Ovary (tissue), 9 donors: Measurements from ENCODE around the gene LRP10. TPM values are rescaled to one million over a fixed set of nuclear protein-coding genes. Genes with fewer than 3 reads are reported as not detected.
A peak's percentile ranks its signal among the peaks of the same experiment; 100 is the strongest.

Source experiments
- DNase-seq, 5 donors: peaks; one replicate each; pipeline ENCODE4 v3.0.0-alpha.2; 2019 to 2020
- H3K27ac ChIP-seq, 2 donors: fragments of 200-600 bp; one replicate each; pipeline versions ENCODE4 v1.5.1 to v1.8.0; 2019 to 2022
- H3K27me3 ChIP-seq: fragments of 200-600 bp; one replicate; pipeline ENCODE4 v1.8.0; 2022
- H3K36me3 ChIP-seq: fragments of 200-600 bp; sonication (generic); one replicate; pipeline ENCODE4 v1.5.1; 2019
- H3K4me1 ChIP-seq: one replicate; pipeline ENCODE4 v1.8.1; 2013; ENCODE audit warnings: mild to moderate bottlenecking, moderate library complexity; ENCODE audit not compliant: insufficient read depth
- H3K4me3 ChIP-seq: fragments of 200-600 bp; sonication (generic); one replicate; pipeline ENCODE4 v1.5.1; 2017
- H3K9me3 ChIP-seq, 2 donors: fragments of 200-600 bp in 1 of 2; sonication (generic) in 1 of 2; one replicate each; pipeline versions ENCODE4 v1.5.1 to v1.8.1; 2013 to 2019; ENCODE audit warnings: mild to moderate bottlenecking in 1 of 2, moderate library complexity in 1 of 2
- CTCF ChIP-seq, 3 donors: fragments of 450-650 bp in 2 of 3; fragments of 200-600 bp in 1 of 3; IDR thresholded peaks; one replicate each; pipeline versions ENCODE4 v1.5.1 to v1.8.0; 2016 to 2022; ENCODE audit warnings: antibody characterized with exemption in 3 of 3, mild to moderate bottlenecking in 1 of 3
- EP300 ChIP-seq: sonication (generic); formaldehyde crosslinking; IDR thresholded peaks from one replicate; pipeline ENCODE4 v1.6.1; 2017; ENCODE audit warnings: antibody characterized with exemption
- POLR2A ChIP-seq: fragments of 450-650 bp; IDR thresholded peaks from one replicate; pipeline ENCODE4 v1.6.1; 2017; ENCODE audit warnings: antibody characterized with exemption, mild to moderate bottlenecking, moderate library complexity
- WGBS, 3 donors: extraction: QIAGEN DNeasy Blood & Tissue Kit in 1 of 3; methylation state at CpG; one replicate each; pipeline versions ENCODE4 v1.1.5 to v1.1.7; 2013 to 2017; 5-methylcytosine and 5-hydroxymethylcytosine counted together
- intact Hi-C, 4 donors: fragments of 100-400 bp; cut with DNase I; formaldehyde crosslinking; loops; one replicate each; pipeline versions ENCODE4 v1.11.0 to v1.15.1; 2022 to 2023
- polyA plus RNA-seq, 2 donors: library from polyadenylated mRNA; stranded (reverse); fragments of 200-250 nt in 1 of 2; fragments of 350-450 nt in 1 of 2; fragmentation: Illumina TruSeq in 1 of 2; extraction: RNeasy Lipid Tissue Mini Kit (QIAGEN cat#74804) in 1 of 2; gene quantifications; one replicate each; pipeline ENCODE4 v1.2.3, GENCODE V29; 2013 to 2014
- total RNA-seq, 7 donors: library from RNA; depleted of rRNA in 2 of 7; stranded (reverse); fragments of >200 nt in 2 of 7; fragmentation: NEBNext Ultra II Directional in 3 of 7; extraction: Animal tissue kit (Norgen Biotek cat#: 25700) in 3 of 7; gene quantifications; one replicate each; pipeline versions ENCODE4 v1.1.0 to v1.2.4, GENCODE V29; 2016 to 2023
- donor health status: DM: no; HTN: no; CAD: no; lungs with moderate emphysema.
- donor health status: DM: no; HTN: no; CAD: no.
- donor health status: Bipolar disorder and iron deficiency.
- donor health status: DM: yes; HTN: yes; CAD: no.
- donor health status: DM: no; HTN: no; CAD: no.
- donor health status: DM: yes; HTN: yes; CAD: no.

Gene LRP10
- total and polyA plus RNA-seq, 9 donors = 32.4 to 122 (median 94.0) TPM

DNA sequence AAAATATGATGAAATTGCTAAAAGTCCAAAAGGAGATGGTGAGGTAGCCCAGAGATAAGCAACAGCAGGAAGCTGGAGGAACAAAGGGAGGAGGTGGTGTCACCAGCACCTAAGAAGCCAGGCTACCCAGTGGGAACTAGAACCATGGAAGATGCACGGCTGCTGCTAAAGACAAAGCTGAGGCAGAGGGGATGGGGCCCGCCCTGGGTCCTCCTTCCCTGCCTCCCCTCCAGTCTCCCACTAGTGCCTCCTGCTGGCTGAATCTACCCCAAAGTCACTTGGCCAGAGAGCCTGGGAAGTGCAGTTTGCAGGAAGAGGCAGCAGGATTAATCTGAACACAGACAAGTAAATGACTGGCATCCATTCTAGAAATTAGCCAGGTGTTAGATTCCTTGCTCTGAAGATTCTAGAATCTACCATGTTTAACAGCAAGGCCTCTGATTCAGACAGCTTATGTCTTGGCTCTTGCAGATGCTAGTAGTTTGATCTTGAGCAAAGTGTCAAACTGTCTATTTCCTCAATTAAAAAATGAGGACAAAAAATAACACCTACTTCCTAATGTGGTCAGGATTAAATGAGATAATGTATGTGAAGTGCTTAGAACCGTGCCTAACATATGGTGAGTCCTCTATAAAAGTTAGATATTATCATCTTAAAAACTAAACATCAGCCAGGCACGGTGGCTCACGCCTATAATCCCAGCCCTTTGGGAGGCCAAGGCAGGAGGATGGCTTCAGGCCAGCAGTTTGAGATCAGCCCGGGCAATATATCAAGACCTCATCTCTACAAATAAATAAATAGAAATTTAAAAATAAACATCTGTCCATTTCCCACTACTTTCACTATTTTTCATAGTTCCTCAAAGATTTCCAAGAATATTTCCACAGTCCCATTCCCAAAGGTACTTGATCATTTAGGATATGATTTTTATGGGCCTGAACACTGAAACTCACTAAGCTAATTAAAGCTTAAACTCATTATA is 5.8 kb upstream of the LRP10 start:
- 35 to 46% (median 42%) methylated on average over 6 of the region's 6 CpGs for WGBS, 3 donors
- no peaks in the 10 kb centered on the region for H3K27me3 ChIP-seq
- H3K4me3 ChIP-seq = no peak overlapping the region
- peaks cover 1% of the 10 kb centered on the region for H3K4me1 ChIP-seq
- DNase-seq = peak in 1 of 5 donors; percentile 26
- TF ChIP-seq EP300 (no peak), CTCF (IDR thresholded peaks at IDR 0.05) (no peak), POLR2A (no peak)
- intact Hi-C loops = no loop called here
- H3K36me3 ChIP-seq = no peaks in the 10 kb centered on the region
- H3K27ac ChIP-seq = no peak overlapping the region
- H3K9me3 ChIP-seq = no peaks in the 10 kb centered on the region

DNA sequence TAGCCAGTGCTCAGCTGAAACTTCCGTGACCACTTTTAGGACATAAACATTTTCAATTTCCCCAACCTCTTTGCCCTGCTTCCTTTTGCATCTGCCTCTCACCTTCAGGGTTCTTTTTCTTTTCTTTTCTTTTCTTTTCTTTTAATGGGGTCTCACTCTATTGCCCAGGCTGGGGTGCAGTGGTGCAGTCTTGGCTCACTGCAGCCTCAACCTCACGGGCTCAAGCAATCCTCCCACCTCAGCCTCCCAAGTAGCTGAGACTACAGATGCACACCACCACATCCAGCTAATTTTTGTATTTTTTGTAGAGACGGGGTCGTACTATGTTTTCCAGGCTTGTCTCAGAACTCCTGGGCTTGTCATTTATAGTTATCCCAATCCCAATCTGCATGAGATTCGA is 4.7 kb upstream of the LRP10 start:
- 94 to 95% (median 94%) methylated on average over 5 of the region's 5 CpGs for WGBS, 3 donors
- TF ChIP-seq CTCF (IDR thresholded peaks at IDR 0.05) (no peak), POLR2A (no peak), EP300 (no peak)
- Histone ChIP-seq H3K36me3 (no peaks in the 10 kb centered on the region), H3K9me3 (no peaks in the 10 kb centered on the region), H3K4me1 (peaks cover 1% of the 10 kb centered on the region), H3K27ac (no peak overlapping the region), H3K27me3 (no peaks in the 10 kb centered on the region), H3K4me3 (no peak overlapping the region)
- intact Hi-C loops = no loop called here
- no peak for DNase-seq

GRCh38 chr14:22870811-22871223 is 723 bp upstream of the LRP10 start:
- no peak for DNase-seq
- H3K4me3 ChIP-seq = peak overlapping the region; percentile 86
- no peaks in the 10 kb centered on the region for H3K9me3 ChIP-seq
- intact Hi-C loops = loop anchor here in 2 of 4 donors (5.0 to 10.0 kb wide), 2 partner anchors 114 to 116 kb away; partner anchors contain the start of gene AJUBA (in 1 of the 2)
- H3K4me1 ChIP-seq = peaks cover 4% of the 10 kb centered on the region
- H3K36me3 ChIP-seq = no peaks in the 10 kb centered on the region
- H3K27ac ChIP-seq = peak overlapping the region; percentile 96 to 98
- 0% methylated on average over 1 of the region's 1 CpG for WGBS, 3 donors
- H3K27me3 ChIP-seq = no peaks in the 10 kb centered on the region
- TF ChIP-seq CTCF (IDR thresholded peaks at IDR 0.05) (no peak), EP300 (no peak), POLR2A (no peak)

DNA sequence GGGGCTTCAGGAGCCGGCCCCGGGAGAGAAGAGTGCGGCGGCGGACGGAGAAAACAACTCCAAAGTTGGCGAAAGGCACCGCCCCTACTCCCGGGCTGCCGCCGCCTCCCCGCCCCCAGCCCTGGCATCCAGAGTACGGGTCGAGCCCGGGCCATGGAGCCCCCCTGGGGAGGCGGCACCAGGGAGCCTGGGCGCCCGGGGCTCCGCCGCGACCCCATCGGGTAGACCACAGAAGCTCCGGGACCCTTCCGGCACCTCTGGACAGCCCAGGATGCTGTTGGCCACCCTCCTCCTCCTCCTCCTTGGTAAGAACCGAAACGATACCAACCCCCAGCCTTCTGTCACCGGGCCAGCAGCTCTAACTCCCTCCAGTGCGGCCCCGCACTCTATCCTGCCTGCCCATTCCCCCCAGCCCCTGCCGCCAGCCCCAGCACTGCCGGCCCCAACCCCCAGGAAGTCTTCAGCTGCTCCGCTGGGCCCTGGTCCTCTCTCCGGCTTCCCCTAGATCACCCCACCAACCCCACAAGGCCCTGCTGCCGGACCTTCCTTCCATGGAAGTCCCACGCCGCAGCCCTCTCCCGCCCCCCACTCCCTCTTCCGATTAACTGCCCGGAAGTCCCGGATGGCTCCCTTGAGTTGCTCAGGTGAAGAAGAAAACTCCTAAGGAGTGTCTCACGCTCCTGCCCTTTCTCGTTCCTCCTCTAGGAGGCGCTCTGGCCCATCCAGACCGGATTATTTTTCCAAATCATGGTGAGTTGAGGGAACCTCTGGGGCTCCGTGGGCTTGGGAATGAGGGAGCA is 693 bp downstream of the LRP10 start:
- intact Hi-C loops = loop anchor here in 3 of 4 donors (2.0 to 10.0 kb wide), 3 partner anchors 57 to 115 kb away; partner anchors contain the start of genes AJUBA (in 1 of the 3) and PRMT5 (in 1 of the 3)
- peak; percentile 53 for TF ChIP-seq POLR2A
- no peak for TF ChIP-seq EP300
- TF ChIP-seq CTCF (IDR thresholded peaks at IDR 0.05) = peak; percentile 83 to 93 (median 93)
- 0 to 1% (median 1%) methylated on average over 35 to 45 of the region's 45 CpGs for WGBS, 3 donors

More for the DNA sequence above, 693 bp downstream of the LRP10 start:
- peak overlapping the region; percentile 96 to 98 for H3K27ac ChIP-seq
- H3K36me3 ChIP-seq = no peaks in the 10 kb centered on the region
- H3K27me3 ChIP-seq = no peaks in the 10 kb centered on the region
- H3K9me3 ChIP-seq = no peaks in the 10 kb centered on the region
- peaks cover 4% of the 10 kb centered on the region for H3K4me1 ChIP-seq
- peak; percentile 84 to 92 (median 90) for DNase-seq
- peak overlapping the region; percentile 86 for H3K4me3 ChIP-seq
